ENCODE measurements around the gene GRAP.

DNA sequence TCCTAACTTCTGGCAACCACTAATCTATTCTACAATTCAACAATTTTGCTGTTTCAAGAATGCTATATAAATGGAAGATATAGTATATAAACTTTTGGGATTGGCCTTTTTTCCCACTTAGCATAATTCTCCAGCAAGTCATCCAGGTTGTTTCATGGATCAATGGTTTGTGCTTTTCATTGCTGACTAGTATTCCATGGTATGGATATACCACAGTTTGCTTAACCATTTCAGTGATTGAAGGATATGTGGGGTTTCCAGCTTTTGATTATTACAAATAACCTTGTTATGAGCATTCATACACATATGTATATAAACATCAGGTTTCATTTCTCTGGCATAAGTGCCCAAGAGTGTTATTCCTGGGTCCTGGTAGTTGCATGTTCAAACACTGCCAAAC lies 40.1 kb downstream of the GRAP start:
- TF ChIP-seq FOXP2 (optimal IDR thresholded peaks at IDR 0.05; ENCODE audit: control extremely low read depth, extremely low read length, insufficient read depth): no peak
- TF ChIP-seq POLR2AphosphoS5 (IDR thresholded peaks at IDR 0.05; ENCODE audit: borderline replicate concordance, low read depth, low read length): no peak

Measured in SK-N-MC (cell line).